Spleen (tissue), 11 donors: ENCODE measurements around the gene GNG3. TPM values are rescaled to one million over a fixed set of nuclear protein-coding genes. Genes with fewer than 3 reads are reported as not detected.
"Not testable (repeated sequence)": the region's sequence is repeated elsewhere in the genome, so short reads cannot be mapped to it uniquely, and the experiment has no call there.

Source experiments
- DNase-seq: peaks from one replicate; pipeline ENCODE4 v3.0.0-alpha.2; 2020
- H3K27ac ChIP-seq, 8 donors: fragments of 200-600 bp; sonication (generic) in 7 of 8; 1 replicate in 4 of 8; 2 replicates in 4 of 8; pipeline versions ENCODE4 v1.5.0 to v1.8.0; 2016 to 2021; ENCODE audit warnings: inconsistent platforms in 4 of 8, mild to moderate bottlenecking in 4 of 8, moderate library complexity in 1 of 8
- H3K27me3 ChIP-seq, 7 donors: fragments of 200-600 bp; sonication (generic) in 6 of 7; replicated peaks in 1 of 7; 1 replicate in 4 of 7; 2 replicates in 3 of 7; pipeline versions ENCODE4 v1.5.0 to v1.8.0; 2016 to 2021; ENCODE audit warnings: inconsistent platforms in 3 of 7, mild to moderate bottlenecking in 1 of 7
- H3K36me3 ChIP-seq, 6 donors: fragments of 200-600 bp; sonication (generic) in 5 of 6; 1 replicate in 4 of 6; 2 replicates in 2 of 6; pipeline versions ENCODE4 v1.5.0 to v1.8.0; 2016 to 2021; ENCODE audit warnings: inconsistent platforms in 2 of 6
- H3K4me1 ChIP-seq, 6 donors: fragments of 200-600 bp; sonication (generic) in 5 of 6; 1 replicate in 3 of 6; 2 replicates in 3 of 6; pipeline versions ENCODE4 v1.5.0 to v1.8.0; 2016 to 2021; ENCODE audit warnings: inconsistent platforms in 3 of 6
- H3K4me3 ChIP-seq, 8 donors: fragments of 200-600 bp; sonication (generic) in 7 of 8; 1 replicate in 4 of 8; 2 replicates in 4 of 8; pipeline versions ENCODE4 v1.5.0 to v1.8.0; 2016 to 2021; ENCODE audit warnings: inconsistent platforms in 4 of 8, mild to moderate bottlenecking in 4 of 8, moderate library complexity in 2 of 8
- H3K9me3 ChIP-seq, 8 donors: fragments of 200-600 bp; sonication (generic) in 7 of 8; 1 replicate in 4 of 8; 2 replicates in 4 of 8; pipeline versions ENCODE4 v1.5.0 to v1.8.0; 2016 to 2021; ENCODE audit warnings: inconsistent platforms in 4 of 8
- POLR2A ChIP-seq, 3 donors: fragments of 450-650 bp; IDR thresholded peaks; one replicate each; pipeline ENCODE4 v1.5.1; 2017; ENCODE audit warnings: antibody characterized with exemption in 3 of 3, mild to moderate bottlenecking in 1 of 3
- POLR2AphosphoS5 ChIP-seq, 3 donors: sonication (generic); formaldehyde crosslinking; IDR thresholded peaks; one replicate each; pipeline ENCODE4 v1.5.1; 2017; ENCODE audit warnings: antibody characterized with exemption in 3 of 3
- WGBS, 5 donors: extraction: QIAGEN DNeasy Blood & Tissue Kit in 3 of 5; methylation state at CpG; one replicate each; pipeline versions ENCODE4 v1.1.5 to v1.1.7; 2013 to 2018; 5-methylcytosine and 5-hydroxymethylcytosine counted together
- intact Hi-C: fragments of 100-400 bp; cut with DNase I; formaldehyde crosslinking; loops from one replicate; pipeline ENCODE4 v1.15.0; 2023; ENCODE audit warnings: low total_unique reads
- polyA plus RNA-seq, 3 donors: library from polyadenylated mRNA; stranded (reverse); fragments of 200-250 nt; gene quantifications; one replicate each; pipeline ENCODE4 v1.2.1, GENCODE V29; 2013
- total RNA-seq, 7 donors: library from RNA; depleted of rRNA in 3 of 7; stranded (reverse); fragments of >200 nt in 3 of 7; fragmentation: NEBNext Ultra II Directional in 4 of 7; extraction: Animal tissue kit (Norgen Biotek cat#: 25700) in 4 of 7; gene quantifications; one replicate each; pipeline versions ENCODE4 v1.1.0 to v1.2.1, GENCODE V29; 2016 to 2021
- TF ChIP-seq, protein P1 (sequence below), 11 experiments: fragments of 200-600 bp in 7 of 11; fragments of 450-650 bp in 4 of 11; sonication (generic) in 4 of 11; IDR thresholded peaks in 8 of 11; conservative IDR thresholded peaks in 3 of 11; 1 replicate in 7 of 11; 2 replicates in 4 of 11; pipeline versions ENCODE4 v1.4.0 to v1.8.0; 2016 to 2021; ENCODE audit warnings: antibody characterized with exemption in 11 of 11, inconsistent platforms in 4 of 11, mild to moderate bottlenecking in 1 of 11
- donor health status: healthy with polysubstance abuse.
- donor health status: DM: no; HTN: no; CAD: no; lungs with moderate emphysema.
- donor health status: DM: no; HTN: no; CAD: no.
- donor health status: Bipolar disorder and iron deficiency.
- donor health status: healthy.
- donor health status: DM: no; HTN: no; CAD: no.
- donor health status: DM: yes; HTN: yes; CAD: no.

The GNG3 gene
- total and polyA plus RNA-seq, 10 donors, result 0.12 to 0.13 TPM; not detected in 8

GRCh38 chr11:62689421-62690183 lies 17.9 kb upstream of the GNG3 start, which contains the start of gene LRRN4CL:
TSS of gene LRRN4CL (minus strand) at chr11:62689530. CDS start at chr11:62688508, 1,022 bp downstream.
- H3K4me3 ChIP-seq, result no peak within 1 kb of the TSS
- no peak within 1 kb of the TSS for H3K27ac ChIP-seq
- TF ChIP-seq, protein P1, sequence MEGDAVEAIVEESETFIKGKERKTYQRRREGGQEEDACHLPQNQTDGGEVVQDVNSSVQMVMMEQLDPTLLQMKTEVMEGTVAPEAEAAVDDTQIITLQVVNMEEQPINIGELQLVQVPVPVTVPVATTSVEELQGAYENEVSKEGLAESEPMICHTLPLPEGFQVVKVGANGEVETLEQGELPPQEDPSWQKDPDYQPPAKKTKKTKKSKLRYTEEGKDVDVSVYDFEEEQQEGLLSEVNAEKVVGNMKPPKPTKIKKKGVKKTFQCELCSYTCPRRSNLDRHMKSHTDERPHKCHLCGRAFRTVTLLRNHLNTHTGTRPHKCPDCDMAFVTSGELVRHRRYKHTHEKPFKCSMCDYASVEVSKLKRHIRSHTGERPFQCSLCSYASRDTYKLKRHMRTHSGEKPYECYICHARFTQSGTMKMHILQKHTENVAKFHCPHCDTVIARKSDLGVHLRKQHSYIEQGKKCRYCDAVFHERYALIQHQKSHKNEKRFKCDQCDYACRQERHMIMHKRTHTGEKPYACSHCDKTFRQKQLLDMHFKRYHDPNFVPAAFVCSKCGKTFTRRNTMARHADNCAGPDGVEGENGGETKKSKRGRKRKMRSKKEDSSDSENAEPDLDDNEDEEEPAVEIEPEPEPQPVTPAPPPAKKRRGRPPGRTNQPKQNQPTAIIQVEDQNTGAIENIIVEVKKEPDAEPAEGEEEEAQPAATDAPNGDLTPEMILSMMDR (IDR thresholded peaks at IDR 0.05 in 8 of 11, conservative IDR thresholded peaks at IDR 0.05 in 3 of 11), result no peak
- TF ChIP-seq POLR2AphosphoS5 (IDR thresholded peaks at IDR 0.05) (no peak), POLR2A (IDR thresholded peaks at IDR 0.05) (no peak)
- 68 to 85% (median 78%) methylated on average over 11 of the region's 11 CpGs for WGBS, 5 donors
- intact Hi-C loops, result loop anchor here (10.0 kb wide), 2 partner anchors 265 to 295 kb away; no protein-coding TSS in a partner anchor
- H3K4me1 ChIP-seq, result peaks cover 0 to 15% (median 6%) of the 10 kb centered on the region in 6 donors
- H3K36me3 ChIP-seq, result peaks cover 3 to 52% (median 30%) of the 10 kb centered on the region in 6 donors
- H3K27me3 ChIP-seq, result peaks cover 6 to 23% (median 16%) of the 10 kb centered on the region in 7 donors
- no peaks in the 10 kb centered on the region for H3K9me3 ChIP-seq
- no peak for DNase-seq

DNA sequence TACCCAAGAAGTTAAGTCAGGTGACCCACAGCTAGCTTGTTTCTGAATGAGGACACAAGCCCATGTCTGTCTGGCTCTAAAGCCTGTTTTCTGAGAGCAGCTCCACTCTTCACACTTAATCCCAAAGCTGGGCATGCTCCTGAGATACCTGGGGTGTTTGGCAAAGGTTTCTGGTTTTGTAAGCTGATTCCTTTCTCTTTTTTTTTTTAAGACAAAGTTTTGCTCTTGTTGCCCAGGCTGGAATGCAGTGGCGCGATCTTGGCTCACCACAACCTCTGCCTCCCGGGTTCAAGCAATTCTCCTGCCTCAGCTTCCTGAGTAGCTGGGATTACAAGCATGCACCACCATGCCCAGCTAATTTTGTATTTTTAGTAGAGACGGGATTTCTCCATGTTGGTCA lies 13.9 kb upstream of the GNG3 start:
- H3K27me3 ChIP-seq, H3K9me3 ChIP-seq, H3K4me1 ChIP-seq, DNase-seq, H3K4me3 ChIP-seq, H3K27ac ChIP-seq: not testable (repeated sequence)
- intact Hi-C loops, result loop anchor here (10.0 kb wide), 2 partner anchors 269 to 299 kb away; no protein-coding TSS in a partner anchor
- H3K36me3 ChIP-seq, result peaks cover 3 to 52% (median 30%) of the 10 kb centered on the region in 6 donors
- 69 to 94% (median 75%) methylated on average over 4 of the region's 4 CpGs for WGBS, 5 donors

DNA sequence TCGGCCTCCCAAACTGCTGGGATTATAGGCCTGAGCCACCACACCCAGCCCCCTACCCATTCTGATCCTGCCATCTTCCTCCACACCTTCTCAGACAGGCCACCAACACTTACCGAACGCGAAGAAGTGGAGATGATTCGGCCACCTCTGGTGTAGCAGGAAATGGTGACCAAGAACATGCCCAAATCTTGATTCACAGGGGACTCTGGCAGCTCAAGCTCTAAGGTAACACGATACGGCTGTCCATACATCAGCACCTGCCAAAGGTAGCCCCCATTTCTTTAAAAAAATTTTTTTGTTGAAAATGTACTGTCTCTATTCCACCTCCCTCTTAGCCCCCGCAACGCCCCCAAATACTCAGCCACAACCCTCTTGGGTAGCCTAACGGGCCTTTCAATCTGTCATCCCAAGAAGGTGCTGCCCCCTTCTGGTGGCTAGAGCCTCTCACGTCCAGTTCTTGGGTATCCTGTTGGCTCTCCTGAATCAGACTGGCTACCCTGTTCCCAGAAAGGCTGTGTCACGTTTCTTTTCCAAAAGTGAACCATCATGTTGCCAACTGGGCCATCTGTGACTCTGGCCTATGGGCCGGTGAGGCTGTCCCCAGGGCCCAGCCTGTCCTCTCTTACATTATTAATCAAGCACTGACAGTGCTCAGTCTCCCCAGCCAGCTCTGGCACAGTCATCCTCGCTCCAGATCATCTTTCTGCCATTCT lies 12.9 kb upstream of the GNG3 start:
- Histone ChIP-seq H3K9me3 (no peaks in the 10 kb centered on the region), H3K27me3 (no peaks in the 10 kb centered on the region), H3K4me3 (no peak overlapping the region), H3K4me1 (peaks cover 0 to 9% (median 6%) of the 10 kb centered on the region in 6 donors), H3K36me3 (peaks cover 3 to 47% (median 30%) of the 10 kb centered on the region in 6 donors), H3K27ac (no peak overlapping the region)
- DNase-seq, result peak; percentile 90
- intact Hi-C loops, result loop anchor here (10.0 kb wide), 2 partner anchors 270 to 300 kb away; no protein-coding TSS in a partner anchor
- WGBS, 5 donors, result 45 to 57% (median 52%) methylated on average over 14 of the region's 14 CpGs
- TF ChIP-seq POLR2A (IDR thresholded peaks at IDR 0.05), result no peak
- peak in 1 of 3 donors; percentile 56 for TF ChIP-seq POLR2AphosphoS5 (IDR thresholded peaks at IDR 0.05)
- TF ChIP-seq, protein P1 (IDR thresholded peaks at IDR 0.05 in 8 of 11, conservative IDR thresholded peaks at IDR 0.05 in 3 of 11), result peak; percentile 51 to 92 (median 81)

DNA sequence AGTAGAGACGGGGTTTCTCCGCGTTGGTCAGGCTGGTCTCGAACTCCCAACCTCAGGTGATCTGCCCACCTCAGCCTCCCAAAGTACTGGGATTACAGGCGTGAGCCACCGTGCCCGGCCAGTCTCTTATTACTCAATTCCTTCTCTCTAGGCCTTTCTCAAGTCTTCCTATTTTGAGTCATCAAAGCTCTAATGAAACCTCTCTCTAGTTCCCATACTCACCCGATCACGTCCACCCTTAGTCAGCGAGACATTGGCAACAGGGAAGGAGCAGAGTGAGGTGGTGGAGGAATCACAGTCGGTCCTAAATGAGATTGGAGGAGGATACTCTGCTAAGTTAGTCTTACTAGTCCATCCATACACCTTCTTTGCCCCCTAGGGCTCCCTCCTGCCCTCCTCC lies 5.2 kb upstream of the GNG3 start:
- Histone ChIP-seq H3K36me3 (peaks cover 0 to 25% (median 3%) of the 10 kb centered on the region in 6 donors), H3K4me3 (no peak overlapping the region), H3K4me1 (peaks cover 15 to 45% (median 22%) of the 10 kb centered on the region in 6 donors), H3K27me3 (no peaks in the 10 kb centered on the region), H3K9me3 (no peaks in the 10 kb centered on the region), H3K27ac (peak overlapping the region in 3 of 8 donors; percentile 33 to 56 (median 38))
- WGBS, 5 donors, result 62 to 83% (median 76%) methylated on average over 8 to 11 of the region's 11 CpGs
- DNase-seq, result no peak
- TF ChIP-seq, protein P1 (IDR thresholded peaks at IDR 0.05 in 8 of 11, conservative IDR thresholded peaks at IDR 0.05 in 3 of 11), result no peak
- no peak for TF ChIP-seq POLR2AphosphoS5 (IDR thresholded peaks at IDR 0.05)
- TF ChIP-seq POLR2A (IDR thresholded peaks at IDR 0.05), result no peak
- intact Hi-C loops, result no loop called here

- DNase-seq, H3K27me3 ChIP-seq, H3K9me3 ChIP-seq, intact Hi-C loops, H3K4me3 ChIP-seq: not testable (repeated sequence)
- H3K36me3 ChIP-seq, result peaks cover 0 to 25% (median 3%) of the 10 kb centered on the region in 6 donors
- WGBS, 5 donors, result 66 to 87% (median 81%) methylated on average over 4 of the region's 4 CpGs
- H3K4me1 ChIP-seq, result peaks cover 26 to 62% (median 37%) of the 10 kb centered on the region in 6 donors
- H3K27ac ChIP-seq, result peak overlapping the region in 1 of 8 donors; percentile 1
Observed at GRCh38 chr11:62703921-62704320, 3.6 kb upstream of the GNG3 start.
